ENCODE results near the gene GADL1. TPM values are rescaled to one million over a fixed set of nuclear protein-coding genes. Genes with fewer than 3 reads are reported as not detected.

Gene GADL1
- total RNA-seq, 1 experiment from 2014 or later, result not detected

GRCh38 chr3:30805695-30806094 is 88.8 kb downstream of the GADL1 start:
- Histone ChIP-seq H3K9me2 (ENCODE audit: insufficient read depth) (no peaks in the 10 kb centered on the region), H3K4me1 (replicated peaks; ENCODE audit: insufficient read depth) (no peaks in the 10 kb centered on the region), H3K9me3 (ENCODE audit: insufficient read depth, low read depth) (no peaks in the 10 kb centered on the region), H3F3A (ENCODE audit: insufficient read depth, low read depth) (no peaks in the 10 kb centered on the region), H2AFZ (no peak overlapping the region), H3K36me3 (ENCODE audit: low read depth) (no peaks in the 10 kb centered on the region), H3K27ac (no peak overlapping the region), H4K20me1 (ENCODE audit: insufficient read depth) (no peaks in the 10 kb centered on the region), H3K27me3 (ENCODE audit: insufficient read depth, low read depth) (no peaks in the 10 kb centered on the region), H3K4me2 (no peak overlapping the region), H3K79me2 (ENCODE audit: low read depth) (no peaks in the 10 kb centered on the region), H3K4me3 (no peak overlapping the region)
- no peak for TF ChIP-seq CTCF (conservative IDR thresholded peaks at IDR 0.05)
- TF ChIP-seq EZH2 (IDR thresholded peaks at IDR 0.05; ENCODE audit: low read depth), result no peak
- ChIA-PET CTCF (no interaction called here), POLR2A (ENCODE audit: unreplicated experiment) (no interaction called here)
- intact Hi-C loops (cut with micrococcal nuclease; ENCODE audit: unreplicated experiment), result no loop called here
- DNase-seq, result no peak
- no TSS peak for BruUV-seq (replicated peaks)

- Histone ChIP-seq H3K27me3 (ENCODE audit: insufficient read depth, low read depth) (no peaks in the 10 kb centered on the region), H3K9me3 (ENCODE audit: insufficient read depth, low read depth) (no peaks in the 10 kb centered on the region), H4K20me1 (ENCODE audit: insufficient read depth) (no peaks in the 10 kb centered on the region), H2AFZ (no peak overlapping the region), H3K4me2 (no peak overlapping the region), H3K9me2 (ENCODE audit: insufficient read depth) (no peaks in the 10 kb centered on the region), H3K79me2 (ENCODE audit: low read depth) (no peaks in the 10 kb centered on the region), H3K27ac (no peak overlapping the region), H3K36me3 (ENCODE audit: low read depth) (no peaks in the 10 kb centered on the region), H3K4me3 (no peak overlapping the region), H3K4me1 (replicated peaks; ENCODE audit: insufficient read depth) (no peaks in the 10 kb centered on the region), H3F3A (ENCODE audit: insufficient read depth, low read depth) (no peaks in the 10 kb centered on the region)
- no peak for DNase-seq
- POLR2A ChIA-PET (ENCODE audit: unreplicated experiment), result no interaction called here
- intact Hi-C loops (cut with micrococcal nuclease; ENCODE audit: unreplicated experiment), result no loop called here
- CTCF ChIA-PET, result no interaction called here
- TF ChIP-seq EZH2 (IDR thresholded peaks at IDR 0.05; ENCODE audit: low read depth), result no peak
- no TSS peak for BruUV-seq (replicated peaks)
Observed at GRCh38 chr3:30804984-30805383, 89.5 kb downstream of the GADL1 start.

DNA sequence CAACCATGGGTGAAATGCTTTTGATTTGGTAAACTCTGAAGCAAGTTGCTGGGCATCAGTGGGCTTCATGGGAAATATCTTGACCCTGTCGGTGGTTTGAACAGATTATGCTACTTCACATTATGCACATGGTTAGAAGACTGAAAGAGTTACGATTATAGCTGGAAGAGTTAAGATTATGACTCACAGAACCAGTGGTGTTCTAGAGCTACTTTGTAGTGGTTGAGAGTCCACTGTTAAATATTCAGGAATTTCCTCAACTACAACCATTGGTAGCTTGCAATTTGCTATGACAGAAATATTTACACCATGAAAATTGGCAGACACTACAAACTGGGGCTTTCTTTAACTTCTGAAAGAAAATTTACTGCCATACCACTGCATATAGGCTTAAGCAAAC is 99.3 kb downstream of the GADL1 start:
- DNase-seq, result no peak
- POLR2A ChIA-PET (ENCODE audit: unreplicated experiment), result no interaction called here
- Histone ChIP-seq H3K27me3 (ENCODE audit: insufficient read depth, low read depth) (no peaks in the 10 kb centered on the region), H3K27ac (no peak overlapping the region), H4K20me1 (ENCODE audit: insufficient read depth) (no peaks in the 10 kb centered on the region), H3K9me3 (ENCODE audit: insufficient read depth, low read depth) (no peaks in the 10 kb centered on the region), H3K36me3 (ENCODE audit: low read depth) (no peaks in the 10 kb centered on the region), H2AFZ (no peak overlapping the region), H3K4me2 (no peak overlapping the region), H3K4me1 (replicated peaks; ENCODE audit: insufficient read depth) (no peaks in the 10 kb centered on the region), H3F3A (ENCODE audit: insufficient read depth, low read depth) (no peaks in the 10 kb centered on the region), H3K79me2 (ENCODE audit: low read depth) (no peaks in the 10 kb centered on the region), H3K9me2 (ENCODE audit: insufficient read depth) (no peaks in the 10 kb centered on the region), H3K4me3 (no peak overlapping the region)
- TF ChIP-seq CTCF (conservative IDR thresholded peaks at IDR 0.05) (no peak), EZH2 (IDR thresholded peaks at IDR 0.05; ENCODE audit: low read depth) (no peak)
- intact Hi-C loops (cut with micrococcal nuclease; ENCODE audit: unreplicated experiment), result no loop called here
- BruUV-seq (replicated peaks), result no TSS peak
- CTCF ChIA-PET, result no interaction called here

GRCh38 chr3:30793740-30794139 is 100.7 kb downstream of the GADL1 start:
- H4K20me1 ChIP-seq (ENCODE audit: insufficient read depth), result no peaks in the 10 kb centered on the region
- no peak overlapping the region for H3K4me3 ChIP-seq
- no peaks in the 10 kb centered on the region for H3K79me2 ChIP-seq (ENCODE audit: low read depth)
- intact Hi-C loops (cut with micrococcal nuclease; ENCODE audit: unreplicated experiment), result no loop called here
- no TSS peak for BruUV-seq (replicated peaks)
- DNase-seq, result no peak
- H3F3A ChIP-seq (ENCODE audit: insufficient read depth, low read depth), result no peaks in the 10 kb centered on the region
- no peak for TF ChIP-seq EZH2 (IDR thresholded peaks at IDR 0.05; ENCODE audit: low read depth)
- no peak for TF ChIP-seq CTCF (conservative IDR thresholded peaks at IDR 0.05)
- H3K4me1 ChIP-seq (replicated peaks; ENCODE audit: insufficient read depth), result no peaks in the 10 kb centered on the region
- POLR2A ChIA-PET (ENCODE audit: unreplicated experiment), result no interaction called here
- H3K27me3 ChIP-seq (ENCODE audit: insufficient read depth, low read depth), result no peaks in the 10 kb centered on the region
- no peak overlapping the region for H3K27ac ChIP-seq
- no peak overlapping the region for H3K4me2 ChIP-seq
- CTCF ChIA-PET, result no interaction called here
- no peak overlapping the region for H2AFZ ChIP-seq
- H3K9me3 ChIP-seq (ENCODE audit: insufficient read depth, low read depth), result no peaks in the 10 kb centered on the region
- H3K9me2 ChIP-seq (ENCODE audit: insufficient read depth), result no peaks in the 10 kb centered on the region
- H3K36me3 ChIP-seq (ENCODE audit: low read depth), result no peaks in the 10 kb centered on the region

Measured in PC-9 (cell line).